Adrenal gland (tissue), 5 donors: ENCODE measurements around the gene MCTP1.
A peak's percentile ranks its signal among the peaks of the same experiment; 100 is the strongest.

Source experiments
- CTCF ChIP-seq, 6 experiments: fragments of 450-650 bp in 4 of 6; fragments of 200-600 bp in 2 of 6; sonication (generic) in 1 of 6; IDR thresholded peaks; 1 replicate in 5 of 6; 2 replicates in 1 of 6; pipeline versions ENCODE4 v1.5.1 to v1.8.0; 2016 to 2021; ENCODE audit warnings: antibody characterized with exemption in 6 of 6, mild to moderate bottlenecking in 2 of 6, moderate library complexity in 1 of 6
- POLR2A ChIP-seq, 2 donors: fragments of 450-650 bp; IDR thresholded peaks; one replicate each; pipeline ENCODE4 v1.6.1; 2017; ENCODE audit warnings: antibody characterized with exemption in 2 of 2, mild to moderate bottlenecking in 2 of 2, moderate library complexity in 1 of 2
- donor health status: DM: no; HTN: no; CAD: no.

- peak; percentile 22 to 65 (median 48) for TF ChIP-seq CTCF (IDR thresholded peaks at IDR 0.05)
- TF ChIP-seq POLR2A (IDR thresholded peaks at IDR 0.05) = no peak
Measured at GRCh38 chr5:94693043-94693822, 591.7 kb downstream of the MCTP1 start.
